Posterior cingulate gyrus (tissue), 11 donors: ENCODE results near the gene STK11.
A peak's percentile ranks its signal among the peaks of the same experiment; 100 is the strongest.

Experiments
- DNase-seq, 10 donors: peaks; one replicate each; pipeline versions ENCODE4 v3.0.0 to v3.0.0-alpha.2; 2020 to 2021; ENCODE audit warnings: mixed read lengths in 3 of 10
- intact Hi-C: fragments of 100-400 bp; cut with DNase I; formaldehyde crosslinking; loops from one replicate; pipeline ENCODE4 v1.15.1; 2023

STK11 gene

GRCh38 chr19:1234051-1234954, 28.7 kb downstream of the STK11 start:
- intact Hi-C loops = no loop called here
- DNase-seq = no peak

GRCh38 chr19:1234955-1235380, 29.4 kb downstream of the STK11 start:
- intact Hi-C loops = loop anchor here (5.0 kb wide), 1 partner anchor 123 kb away; no protein-coding TSS in a partner anchor
- peak in 1 of 10 donors; percentile 84 for DNase-seq

- DNase-seq = peak in 2 of 10 donors; percentile 85 to 86
- intact Hi-C loops = loop anchor here (5.0 kb wide), 1 partner anchor 124 kb away; no protein-coding TSS in a partner anchor
Measured at GRCh38 chr19:1235625-1236538, 30.3 kb downstream of the STK11 start.

DNA sequence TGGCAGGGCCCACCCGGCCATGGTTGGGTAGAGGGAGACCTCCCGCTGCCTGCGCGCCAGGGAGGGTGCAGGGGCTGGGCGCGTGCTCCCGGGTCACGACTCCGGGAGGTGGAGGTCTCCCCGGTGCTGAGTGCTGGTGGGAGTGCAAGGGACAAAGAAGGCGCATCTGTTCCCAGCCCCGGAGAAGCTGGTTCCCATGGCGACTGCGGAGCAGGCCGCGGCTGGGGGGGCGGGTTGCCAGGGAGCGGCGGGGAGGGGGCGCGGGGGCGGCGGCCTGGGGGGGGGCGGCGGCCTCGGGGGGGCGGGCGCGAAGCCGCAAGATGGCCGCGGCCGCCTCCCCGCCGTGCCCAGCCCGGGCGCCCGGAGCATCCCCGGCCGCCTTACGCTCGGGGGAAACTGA, 31.0 kb downstream of the STK11 start:
- intact Hi-C loops = loop anchor here (5.0 kb wide), 1 partner anchor 124 kb away; no protein-coding TSS in a partner anchor

DNA sequence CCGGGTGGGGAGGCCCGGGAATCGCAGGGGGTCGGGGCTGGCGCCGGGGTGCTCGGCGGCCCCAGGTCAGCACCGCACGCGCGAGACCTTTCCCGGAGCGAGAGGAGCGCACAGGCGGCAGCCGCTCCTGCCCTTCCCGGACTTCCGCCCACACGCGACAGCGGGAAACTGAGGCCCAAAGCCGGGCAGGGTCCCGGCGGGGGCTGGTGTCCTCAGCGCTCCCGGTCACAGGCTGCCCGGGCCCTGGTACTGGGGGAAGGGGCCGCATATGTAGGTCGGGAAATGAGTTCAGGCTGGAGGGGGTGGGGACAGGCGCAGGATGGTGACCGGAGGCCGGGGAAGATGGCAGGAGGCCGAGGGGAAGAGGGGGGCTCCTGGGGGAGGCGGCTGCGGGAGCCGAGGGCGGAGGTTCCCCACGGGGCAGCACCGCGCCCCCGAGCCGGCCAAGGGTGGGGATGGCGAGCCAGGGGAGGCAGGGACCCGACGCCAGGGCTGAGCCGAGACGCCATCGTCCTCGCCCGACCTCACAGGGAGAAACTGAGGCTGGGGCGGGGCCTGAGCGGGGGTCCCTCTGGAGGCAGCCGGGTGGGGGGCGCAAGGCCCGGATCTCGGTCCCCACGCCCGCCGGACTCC, 31.6 kb downstream of the STK11 start:
- DNase-seq = no peak
- intact Hi-C loops = loop anchor here (5.0 kb wide), 1 partner anchor 125 kb away; no protein-coding TSS in a partner anchor

More for the DNA sequence above, 31.0 kb downstream of the STK11 start:
- DNase-seq = peak in 2 of 10 donors; percentile 87 to 89

DNA sequence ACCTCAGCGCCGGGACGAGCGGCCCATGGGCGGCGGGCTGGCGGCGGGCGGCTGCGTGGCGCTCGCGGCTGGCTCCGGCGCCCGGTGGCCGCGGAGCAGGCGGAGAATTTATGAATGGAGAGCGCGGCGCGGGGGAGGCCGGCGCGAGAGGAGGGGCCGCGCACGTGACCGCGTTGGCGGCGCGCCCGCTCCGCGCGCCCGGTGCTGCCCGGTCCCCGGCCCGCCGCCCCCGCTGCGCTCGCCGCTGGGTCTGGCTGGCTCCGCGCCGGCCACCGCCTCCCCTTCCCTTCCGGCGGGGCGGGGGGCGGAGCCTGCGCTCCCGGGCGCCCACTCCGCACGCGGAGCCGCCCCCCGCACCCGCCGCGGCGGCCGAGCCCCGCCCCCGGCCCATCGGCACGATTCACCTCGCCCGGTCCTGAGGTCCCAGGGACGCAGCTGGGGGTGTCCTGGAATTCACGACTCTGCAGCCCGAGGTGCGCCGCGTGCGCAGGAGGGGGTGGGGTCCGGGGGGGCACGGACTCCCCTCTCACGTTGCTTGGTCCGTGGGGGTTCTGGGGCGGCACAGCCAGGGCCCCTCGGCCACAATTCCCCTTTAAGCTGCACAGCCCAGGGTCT, 32.3 kb downstream of the STK11 start, which contains the start of gene CBARP:
Gene CBARP (minus strand): TSS at position 252 of the 615 bp plus-strand sequence. CDS start 1,905 bp downstream, outside the sequence.
- peak in 4 of 10 donors; percentile 45 to 91 (median 77) for DNase-seq
- intact Hi-C loops = loop anchor here (5.0 kb wide), 1 partner anchor 126 kb away; no protein-coding TSS in a partner anchor

- DNase-seq = no peak
- intact Hi-C loops = loop anchor here (5.0 kb wide), 1 partner anchor 126 kb away; no protein-coding TSS in a partner anchor
Measured at GRCh38 chr19:1238369-1239303, 33.1 kb downstream of the STK11 start.

GRCh38 chr19:1239420-1239795, 33.8 kb downstream of the STK11 start:
- DNase-seq = no peak
- intact Hi-C loops = loop anchor here (5.0 kb wide), 1 partner anchor 127 kb away; no protein-coding TSS in a partner anchor

- intact Hi-C loops = loop anchor here (1.0 to 5.0 kb wide), 2 partner anchors 19 to 128 kb away; no protein-coding TSS in a partner anchor
Measured at GRCh38 chr19:1239796-1240737, 34.5 kb downstream of the STK11 start.

GRCh38 chr19:1240925-1241324, 35.3 kb downstream of the STK11 start:
- intact Hi-C loops = loop anchor here (1.0 kb wide), 1 partner anchor 20 kb away; no protein-coding TSS in a partner anchor
- DNase-seq = peak in 1 of 10 donors; percentile 82

More at GRCh38 chr19:1239796-1240737, 34.5 kb downstream of the STK11 start:
- peak; percentile 73 to 99 (median 88) for DNase-seq

- peak; percentile 92 to 99 (median 93) for DNase-seq
- intact Hi-C loops = no loop called here
Measured at GRCh38 chr19:1241417-1242095, 36.0 kb downstream of the STK11 start, which contains the start of gene ATP5F1D. ATP5F1D (plus strand) TSS chr19:1241751; CDS start chr19:1241851, 100 bp downstream.

DNA sequence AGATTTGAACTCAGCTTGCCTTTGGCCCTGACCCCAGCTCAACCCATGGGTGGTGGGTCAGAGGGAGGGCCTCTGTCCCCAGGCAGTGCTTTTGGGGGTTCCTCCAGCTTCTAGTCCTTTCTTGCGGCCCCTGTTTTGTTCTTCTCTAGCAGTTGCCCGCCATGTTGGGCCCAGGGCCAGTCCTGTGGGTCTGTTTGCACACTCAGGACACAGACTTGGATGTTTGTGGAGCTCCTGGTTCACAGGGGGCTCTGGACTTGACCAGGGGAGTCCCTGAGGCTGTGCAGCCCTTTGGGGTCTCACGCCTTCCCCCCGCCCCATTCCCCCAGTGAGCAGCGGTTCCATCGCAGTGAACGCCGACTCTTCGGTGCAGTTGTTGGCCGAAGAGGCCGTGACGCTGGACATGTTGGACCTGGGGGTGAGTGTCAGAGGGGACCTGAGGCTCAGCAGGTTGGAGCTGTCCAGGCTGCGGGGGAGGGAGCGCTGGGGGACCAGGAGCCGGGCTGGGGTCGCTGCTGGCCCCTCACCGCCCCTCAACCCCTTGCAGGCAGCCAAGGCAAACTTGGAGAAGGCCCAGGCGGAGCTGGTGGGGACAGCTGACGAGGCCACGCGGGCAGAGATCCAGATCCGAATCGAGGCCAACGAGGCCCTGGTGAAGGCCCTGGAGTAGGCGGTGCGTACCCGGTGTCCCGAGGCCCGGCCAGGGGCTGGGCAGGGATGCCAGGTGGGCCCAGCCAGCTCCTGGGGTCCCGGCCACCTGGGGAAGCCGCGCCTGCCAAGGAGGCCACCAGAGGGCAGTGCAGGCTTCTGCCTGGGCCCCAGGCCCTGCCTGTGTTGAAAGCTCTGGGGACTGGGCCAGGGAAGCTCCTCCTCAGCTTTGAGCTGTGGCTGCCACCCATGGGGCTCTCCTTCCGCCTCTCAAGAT, 38.5 kb downstream of the STK11 start:
- peak; percentile 73 to 97 (median 86) for DNase-seq
- intact Hi-C loops = loop anchor here (1.0 kb wide), 1 partner anchor 23 kb away; no protein-coding TSS in a partner anchor

- intact Hi-C loops = loop anchor here (1.0 kb wide), 1 partner anchor 22 kb away; no protein-coding TSS in a partner anchor
- DNase-seq = no peak
Measured at GRCh38 chr19:1244693-1245451, 39.3 kb downstream of the STK11 start.
